ENCODE data around the gene SFMBT2.

DNA sequence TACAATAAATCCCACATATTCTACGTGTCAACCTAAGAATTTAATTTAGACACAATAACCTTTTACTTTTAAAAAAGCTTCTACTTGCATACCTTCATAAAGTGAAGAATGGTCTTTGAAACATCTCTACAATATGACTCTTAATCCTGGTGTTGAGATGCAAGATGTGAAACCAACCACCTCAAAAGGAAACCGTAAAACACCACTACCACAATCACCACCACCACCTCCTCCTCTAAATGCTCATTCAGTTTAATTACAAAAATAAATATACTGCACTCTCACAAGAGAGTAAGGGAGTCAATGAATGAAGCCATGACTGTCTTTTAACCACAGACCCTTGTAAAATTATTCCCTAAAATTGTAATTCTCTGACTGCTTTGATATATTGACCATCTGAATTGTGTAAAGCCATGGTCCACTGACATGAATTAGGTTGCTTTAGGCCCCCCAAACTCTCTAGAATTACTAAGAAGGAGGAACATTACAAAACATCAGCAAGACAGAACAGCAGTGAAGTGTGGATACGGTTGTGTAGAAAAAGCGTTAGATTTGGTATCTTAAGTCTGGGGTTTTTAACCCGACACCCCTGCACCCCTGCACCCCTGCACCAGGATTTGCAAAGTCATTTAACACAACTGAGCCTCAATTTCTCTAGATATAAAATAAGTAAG lies 171.4 kb downstream of the SFMBT2 start:
- TF ChIP-seq EZH2 (IDR thresholded peaks at IDR 0.05) (no peak), POLR2AphosphoS5 (IDR thresholded peaks at IDR 0.05; ENCODE audit: borderline replicate concordance, low read depth, low read length) (no peak), FOXP2 (optimal IDR thresholded peaks at IDR 0.05; ENCODE audit: control extremely low read depth, extremely low read length, insufficient read depth) (no peak)

Measured in SK-N-MC (cell line).